Activated naive CD8-positive, alpha-beta T cell treated with anti-CD3 and anti-CD28 coated beads, Interleukin-2, amount 50 U/mL, for 24 hours (primary cell): ENCODE measurements around the gene GPR3.

Experiments
- ATAC-seq: fragments of 150-1000 bp; cut with Tn5 transposase; one replicate; pipeline ENCODE4 v1.10.0; 2021
- DNase-seq: peaks from one replicate; pipeline ENCODE4 v3.0.0; 2021
- H3K27ac Mint-ChIP-seq: one replicate; pipeline ENCODE4 v1.8.0; 2021; ENCODE audit warnings: mild to moderate bottlenecking, mixed read lengths
- H3K27me3 Mint-ChIP-seq: one replicate; pipeline ENCODE4 v1.8.0; 2021; ENCODE audit warnings: mixed read lengths
- H3K36me3 Mint-ChIP-seq: one replicate; pipeline ENCODE4 v1.8.0; 2021; ENCODE audit warnings: low read depth, mixed read lengths
- H3K4me1 Mint-ChIP-seq: one replicate; pipeline ENCODE4 v1.8.0; 2021; ENCODE audit warnings: mixed read lengths
- H3K4me3 Mint-ChIP-seq: one replicate; pipeline ENCODE4 v1.8.0; 2021; ENCODE audit warnings: mild to moderate bottlenecking, moderate library complexity, mixed read lengths
- H3K9me3 Mint-ChIP-seq: one replicate; pipeline ENCODE4 v1.8.0; 2021; ENCODE audit warnings: mixed read lengths

The GPR3 gene

GRCh38 chr1:27355683-27356082 is 36.7 kb upstream of the GPR3 start:
- Mint-ChIP-seq H3K4me3 (peak overlapping the region; percentile 0), H3K27ac (no peak overlapping the region), H3K9me3 (no peaks in the 10 kb centered on the region), H3K27me3 (peaks cover 6% of the 10 kb centered on the region), H3K4me1 (peaks cover 46% of the 10 kb centered on the region), H3K36me3 (no peaks in the 10 kb centered on the region)
- DNase-seq, result no peak
- ATAC-seq, result no peak

GRCh38 chr1:27356277-27356618 is 36.2 kb upstream of the GPR3 start:
- peak overlapping the region; percentile 67 for H3K4me3 Mint-ChIP-seq
- DNase-seq (no peak), ATAC-seq (no peak)
- no peaks in the 10 kb centered on the region for H3K36me3 Mint-ChIP-seq
- no peak overlapping the region for H3K27ac Mint-ChIP-seq
- H3K4me1 Mint-ChIP-seq, result peaks cover 46% of the 10 kb centered on the region
- H3K9me3 Mint-ChIP-seq, result no peaks in the 10 kb centered on the region
- peaks cover 6% of the 10 kb centered on the region for H3K27me3 Mint-ChIP-seq

GRCh38 chr1:27356619-27357280 is 35.7 kb upstream of the GPR3 start:
- Mint-ChIP-seq H3K4me1 (peaks cover 46% of the 10 kb centered on the region), H3K27me3 (peaks cover 6% of the 10 kb centered on the region), H3K9me3 (no peaks in the 10 kb centered on the region), H3K36me3 (no peaks in the 10 kb centered on the region), H3K4me3 (peak overlapping the region; percentile 67), H3K27ac (peak overlapping the region; percentile 73)
- peak; percentile 61 for DNase-seq
- ATAC-seq, result peak; percentile 75

DNA sequence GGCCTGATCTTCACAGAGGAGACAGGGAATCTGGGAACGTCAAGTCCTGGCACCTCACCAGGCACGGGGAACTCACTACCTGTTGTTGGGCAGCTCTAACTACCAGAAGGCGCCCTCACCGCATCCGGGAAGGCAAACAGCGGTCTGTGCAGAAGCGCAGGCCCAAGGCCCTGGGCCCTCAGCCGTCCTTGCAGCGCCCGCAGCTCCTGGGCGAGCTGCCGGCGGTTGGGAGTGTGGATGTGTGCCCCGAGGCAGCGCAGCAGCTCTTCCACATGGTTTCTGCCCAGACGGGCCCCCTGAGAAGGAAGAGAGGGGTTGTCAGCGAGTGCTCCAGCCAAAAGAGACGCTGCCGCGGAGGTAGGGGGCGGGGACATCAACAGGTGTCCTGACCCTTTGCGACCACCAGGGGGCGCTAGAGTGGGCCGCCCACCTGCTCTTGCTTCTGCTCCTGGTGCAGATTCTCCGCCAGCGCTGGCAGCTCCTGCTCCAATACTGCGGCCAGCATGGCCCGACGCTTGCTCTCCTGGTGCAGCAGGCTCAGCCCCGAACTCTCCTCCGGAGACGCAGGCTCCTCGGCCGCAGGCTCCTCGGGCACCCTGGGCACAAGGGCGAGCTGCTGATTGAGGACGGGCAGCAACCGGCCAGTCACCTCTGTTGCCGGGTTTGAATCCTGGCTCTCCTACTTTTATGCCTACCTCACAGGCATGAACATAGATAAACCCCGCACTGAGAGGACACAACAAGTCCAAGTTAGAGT is 35.0 kb upstream of the GPR3 start:
- Mint-ChIP-seq H3K4me1 (peaks cover 46% of the 10 kb centered on the region), H3K9me3 (no peaks in the 10 kb centered on the region)

GRCh38 chr1:27358038-27358927 is 34.1 kb upstream of the GPR3 start:
- H3K9me3 Mint-ChIP-seq, result no peaks in the 10 kb centered on the region
- H3K27ac Mint-ChIP-seq, result no peak overlapping the region
- ATAC-seq (no peak), DNase-seq (no peak)
- H3K4me1 Mint-ChIP-seq, result peaks cover 46% of the 10 kb centered on the region
- peaks cover 6% of the 10 kb centered on the region for H3K27me3 Mint-ChIP-seq
- peak overlapping the region; percentile 67 for H3K4me3 Mint-ChIP-seq
- H3K36me3 Mint-ChIP-seq, result no peaks in the 10 kb centered on the region

More for the DNA sequence above, 35.0 kb upstream of the GPR3 start:
- H3K4me3 Mint-ChIP-seq, result peak overlapping the region; percentile 67
- DNase-seq, result peak; percentile 85
- peak; percentile 48 for ATAC-seq
- H3K27me3 Mint-ChIP-seq, result peaks cover 6% of the 10 kb centered on the region
- peak overlapping the region; percentile 73 for H3K27ac Mint-ChIP-seq
- no peaks in the 10 kb centered on the region for H3K36me3 Mint-ChIP-seq

GRCh38 chr1:27358928-27359313 is 33.5 kb upstream of the GPR3 start:
- ATAC-seq, result no peak
- Mint-ChIP-seq H3K27ac (no peak overlapping the region), H3K4me3 (no peak overlapping the region), H3K27me3 (peaks cover 6% of the 10 kb centered on the region), H3K4me1 (peaks cover 46% of the 10 kb centered on the region), H3K36me3 (no peaks in the 10 kb centered on the region), H3K9me3 (no peaks in the 10 kb centered on the region)
- DNase-seq, result no peak

DNA sequence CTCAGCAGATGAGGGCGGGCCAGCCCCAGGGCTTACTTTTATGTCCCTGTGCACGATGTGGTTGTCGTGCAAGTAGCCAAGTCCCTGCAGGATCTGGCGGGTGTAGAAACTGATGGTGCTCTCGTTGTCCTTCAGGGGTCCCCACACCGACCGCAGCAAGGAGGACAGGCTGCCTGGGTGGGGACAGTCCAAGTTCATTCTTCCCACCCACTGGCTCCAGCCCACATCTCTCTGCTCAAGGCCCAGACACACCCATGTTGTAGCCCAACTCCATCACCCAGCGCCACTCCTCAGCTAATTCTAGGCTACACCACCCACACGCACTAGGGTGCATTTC is 32.6 kb upstream of the GPR3 start:
- Mint-ChIP-seq H3K27me3 (peaks cover 6% of the 10 kb centered on the region), H3K36me3 (no peaks in the 10 kb centered on the region), H3K27ac (no peak overlapping the region), H3K4me3 (peak overlapping the region; percentile 68), H3K9me3 (no peaks in the 10 kb centered on the region), H3K4me1 (peaks cover 53% of the 10 kb centered on the region)
- ATAC-seq (no peak), DNase-seq (no peak)

DNA sequence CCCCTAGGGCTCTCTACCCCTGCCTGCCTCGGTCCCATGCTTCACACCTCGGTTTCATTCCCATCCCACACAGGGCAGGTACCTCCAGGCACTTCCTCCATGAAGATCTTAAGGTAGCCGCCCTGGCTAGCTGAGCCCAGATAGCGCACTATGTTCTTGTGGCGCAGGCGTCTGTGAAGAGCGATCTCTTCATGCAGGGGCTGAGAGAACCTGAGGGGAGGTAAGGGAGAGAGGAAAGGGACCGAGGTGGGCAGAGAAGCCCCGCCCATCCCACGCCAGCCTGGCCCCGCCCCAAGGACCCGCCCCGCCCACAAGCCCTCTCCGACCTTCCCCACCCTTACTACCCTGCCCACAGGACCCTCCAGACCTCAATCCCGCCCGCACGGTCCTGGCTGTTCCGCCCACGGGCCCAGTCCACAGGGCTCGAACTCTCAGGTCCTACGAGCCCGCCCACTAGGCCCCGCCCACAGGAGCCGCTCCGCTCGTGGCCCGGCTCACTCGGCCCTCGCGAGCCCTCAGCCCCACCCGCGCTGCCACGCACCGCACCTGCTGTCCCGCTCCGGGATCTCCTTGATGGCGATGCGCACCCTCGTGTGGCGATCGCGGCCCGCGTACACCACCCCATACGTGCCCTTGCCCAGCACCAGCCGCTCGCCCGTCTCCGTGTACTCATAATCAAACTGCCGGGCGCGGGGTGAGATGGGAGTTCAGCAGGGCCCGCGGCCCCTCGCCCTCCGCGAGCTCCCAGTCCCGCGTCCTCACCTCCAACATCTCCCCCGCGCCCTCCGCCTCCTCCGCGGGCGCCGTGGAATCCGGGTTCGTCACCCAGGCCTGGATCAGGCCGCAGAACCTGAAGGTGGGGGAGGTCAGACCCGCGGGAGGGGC is 32.0 kb upstream of the GPR3 start:
- H3K27ac Mint-ChIP-seq, result no peak overlapping the region
- ATAC-seq (no peak), DNase-seq (peak; percentile 35)
- peak overlapping the region; percentile 68 for H3K4me3 Mint-ChIP-seq
- peaks cover 6% of the 10 kb centered on the region for H3K27me3 Mint-ChIP-seq
- no peaks in the 10 kb centered on the region for H3K36me3 Mint-ChIP-seq
- no peaks in the 10 kb centered on the region for H3K9me3 Mint-ChIP-seq
- H3K4me1 Mint-ChIP-seq, result peaks cover 56% of the 10 kb centered on the region

DNA sequence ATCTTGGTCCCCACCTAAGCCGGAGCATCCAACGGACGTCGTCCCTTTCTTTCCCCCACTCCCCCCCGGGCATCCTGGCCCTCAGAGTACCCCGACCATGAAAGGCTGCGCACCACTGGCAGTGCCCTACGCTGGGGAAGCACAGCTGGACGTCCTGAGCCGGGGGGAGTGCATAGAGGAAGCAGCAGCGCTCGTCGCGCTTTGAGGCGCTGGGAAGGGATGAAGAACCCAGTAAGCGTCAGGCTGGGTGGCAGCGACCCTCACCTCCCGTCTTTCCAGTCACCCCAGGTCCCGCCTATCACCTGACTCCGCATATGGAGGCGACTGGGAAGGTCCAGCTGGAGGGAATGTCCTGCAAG is 31.4 kb upstream of the GPR3 start:
- Mint-ChIP-seq H3K36me3 (no peaks in the 10 kb centered on the region), H3K4me3 (no peak overlapping the region)

DNA sequence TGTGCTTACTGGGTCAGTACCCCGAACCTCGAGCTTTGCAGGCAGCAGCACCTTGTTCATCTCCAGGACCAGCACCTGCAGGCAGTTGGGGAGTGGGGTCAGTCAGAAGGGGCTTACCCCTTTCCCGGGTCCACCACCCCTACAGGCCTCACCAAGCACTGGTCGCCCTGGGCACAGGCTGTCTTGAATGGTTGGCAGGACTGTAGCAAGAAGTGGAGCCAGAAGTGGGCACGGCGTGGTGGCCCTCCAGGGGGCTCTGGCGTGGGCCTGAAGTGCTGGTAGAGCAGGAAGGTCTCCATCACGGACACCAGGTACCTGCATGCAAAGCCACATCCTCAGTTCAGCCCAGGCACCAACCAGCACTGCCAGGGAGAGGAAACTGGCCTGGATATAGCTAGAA is 30.9 kb upstream of the GPR3 start:
- peaks cover 6% of the 10 kb centered on the region for H3K27me3 Mint-ChIP-seq
- H3K27ac Mint-ChIP-seq, result no peak overlapping the region
- ATAC-seq (no peak), DNase-seq (no peak)
- H3K36me3 Mint-ChIP-seq, result no peaks in the 10 kb centered on the region
- peaks cover 49% of the 10 kb centered on the region for H3K4me1 Mint-ChIP-seq
- H3K9me3 Mint-ChIP-seq, result no peaks in the 10 kb centered on the region
- no peak overlapping the region for H3K4me3 Mint-ChIP-seq

More for the DNA sequence above, 31.4 kb upstream of the GPR3 start:
- Mint-ChIP-seq H3K9me3 (no peaks in the 10 kb centered on the region), H3K27ac (no peak overlapping the region), H3K27me3 (peaks cover 6% of the 10 kb centered on the region), H3K4me1 (peaks cover 54% of the 10 kb centered on the region)
- DNase-seq, result no peak
- ATAC-seq, result no peak

DNA sequence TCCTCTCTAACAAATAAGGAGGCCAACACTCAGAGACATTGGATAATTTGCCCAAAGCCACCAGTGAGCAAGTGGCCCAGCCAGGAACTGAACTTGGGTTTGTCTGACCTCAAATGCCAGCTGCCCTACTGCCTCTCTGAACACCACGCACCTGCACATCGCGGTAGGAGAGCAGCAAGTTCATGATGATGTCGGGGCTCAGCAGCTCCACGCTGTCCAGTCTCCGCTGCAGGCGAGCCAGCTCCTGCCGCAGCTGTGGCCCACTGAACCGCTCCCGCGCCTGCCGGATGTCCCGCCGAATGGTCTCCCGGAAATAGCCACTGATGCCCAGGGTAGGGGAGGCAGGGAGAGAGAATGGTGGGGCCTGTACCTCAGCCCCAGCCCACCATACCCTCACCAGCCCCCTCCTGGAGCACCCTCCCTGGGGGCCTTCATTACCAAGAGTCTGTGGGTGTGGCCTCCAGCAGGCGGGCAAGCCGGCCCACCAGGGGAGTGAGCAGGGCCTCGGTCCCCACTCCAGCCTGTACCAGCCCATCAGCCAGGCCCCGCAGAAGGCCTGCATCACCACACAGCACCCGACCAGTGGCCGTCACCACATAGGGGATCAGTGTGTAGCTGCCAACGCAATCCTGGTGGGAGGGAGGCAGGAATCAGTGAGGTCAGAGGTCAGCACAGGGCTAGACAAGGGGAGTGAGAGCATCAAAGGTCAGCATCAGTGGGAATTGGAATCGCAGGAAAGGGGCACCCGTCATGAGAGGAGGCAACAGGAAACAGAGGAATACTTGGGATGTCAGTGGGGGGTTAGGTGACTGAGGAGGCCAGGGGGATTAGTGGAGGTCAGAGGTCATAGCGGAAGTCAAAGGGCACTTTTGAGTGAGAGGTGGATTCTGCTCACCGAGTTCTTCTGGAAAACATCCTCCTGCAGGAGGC is 28.4 kb upstream of the GPR3 start:
- ATAC-seq (no peak), DNase-seq (no peak)
- no peak overlapping the region for H3K27ac Mint-ChIP-seq
- no peaks in the 10 kb centered on the region for H3K9me3 Mint-ChIP-seq
- H3K4me3 Mint-ChIP-seq, result no peak overlapping the region
- peaks cover 35% of the 10 kb centered on the region for H3K4me1 Mint-ChIP-seq
- no peaks in the 10 kb centered on the region for H3K36me3 Mint-ChIP-seq
- peaks cover 3% of the 10 kb centered on the region for H3K27me3 Mint-ChIP-seq

GRCh38 chr1:27364696-27365371 is 27.6 kb upstream of the GPR3 start:
- Mint-ChIP-seq H3K27me3 (peaks cover 2% of the 10 kb centered on the region), H3K27ac (no peak overlapping the region), H3K4me3 (peak overlapping the region; percentile 81), H3K9me3 (no peaks in the 10 kb centered on the region), H3K36me3 (no peaks in the 10 kb centered on the region), H3K4me1 (peaks cover 32% of the 10 kb centered on the region)
- no peak for DNase-seq
- ATAC-seq, result no peak
